Astrocyte (in vitro differentiated cells and primary cell): ENCODE results near the gene ZP3.

Experiments
- EZH2 ChIP-seq: IDR thresholded peaks from 2 replicates; pipeline ENCODE4 v1.6.1; 2012; ENCODE audit warnings: mild to moderate bottlenecking, low read length, inconsistent platforms; ENCODE audit not compliant: insufficient read depth
- TF ChIP-seq, protein P1 (sequence below): IDR thresholded peaks from 2 replicates; pipeline ENCODE4 v1.5.1; 2011; ENCODE audit warnings: low read depth, mild to moderate bottlenecking, inconsistent platforms, low read length, moderate library complexity; ENCODE audit not compliant: insufficient read depth

DNA sequence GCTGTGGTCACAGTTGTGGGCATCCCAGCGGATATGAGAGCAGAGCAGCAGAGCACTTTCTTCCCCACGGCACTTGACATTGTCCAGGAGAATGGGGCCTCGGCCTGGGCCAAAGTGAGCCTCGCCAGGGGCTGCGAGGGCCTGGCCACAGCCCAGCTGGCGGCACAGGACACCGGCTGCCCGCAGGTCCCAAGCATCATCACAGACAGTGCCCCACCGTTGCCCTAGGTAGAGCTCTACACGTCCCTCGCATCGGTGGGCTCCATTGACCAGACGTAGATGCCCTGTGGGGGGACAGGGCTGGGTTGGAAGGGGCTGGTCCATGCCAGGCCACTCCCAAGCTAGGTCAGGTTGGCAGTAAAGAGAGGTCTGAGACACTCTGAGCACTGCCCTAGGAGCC lies 34.7 kb upstream of the ZP3 start:
- TF ChIP-seq, protein P1, sequence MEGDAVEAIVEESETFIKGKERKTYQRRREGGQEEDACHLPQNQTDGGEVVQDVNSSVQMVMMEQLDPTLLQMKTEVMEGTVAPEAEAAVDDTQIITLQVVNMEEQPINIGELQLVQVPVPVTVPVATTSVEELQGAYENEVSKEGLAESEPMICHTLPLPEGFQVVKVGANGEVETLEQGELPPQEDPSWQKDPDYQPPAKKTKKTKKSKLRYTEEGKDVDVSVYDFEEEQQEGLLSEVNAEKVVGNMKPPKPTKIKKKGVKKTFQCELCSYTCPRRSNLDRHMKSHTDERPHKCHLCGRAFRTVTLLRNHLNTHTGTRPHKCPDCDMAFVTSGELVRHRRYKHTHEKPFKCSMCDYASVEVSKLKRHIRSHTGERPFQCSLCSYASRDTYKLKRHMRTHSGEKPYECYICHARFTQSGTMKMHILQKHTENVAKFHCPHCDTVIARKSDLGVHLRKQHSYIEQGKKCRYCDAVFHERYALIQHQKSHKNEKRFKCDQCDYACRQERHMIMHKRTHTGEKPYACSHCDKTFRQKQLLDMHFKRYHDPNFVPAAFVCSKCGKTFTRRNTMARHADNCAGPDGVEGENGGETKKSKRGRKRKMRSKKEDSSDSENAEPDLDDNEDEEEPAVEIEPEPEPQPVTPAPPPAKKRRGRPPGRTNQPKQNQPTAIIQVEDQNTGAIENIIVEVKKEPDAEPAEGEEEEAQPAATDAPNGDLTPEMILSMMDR = no peak
- TF ChIP-seq EZH2 = no peak
